GM23338 (cell line): ENCODE results near the gene THADA. TPM values are rescaled to one million over a fixed set of nuclear protein-coding genes. Genes with fewer than 3 reads are reported as not detected.

Source experiments
- ATAC-seq: fragments of 200-7000 bp; cut with Tn5 transposase; 3 replicates; pipeline ENCODE4 v1.9.1; 2020
- DNase-seq: peaks from one replicate; pipeline ENCODE4 v3.0.0-alpha.2; 2015; ENCODE audit warnings: low spot score
- H2AFZ ChIP-seq: fragments of 200-600 bp; sonication (generic); 2 replicates; pipeline ENCODE4 v1.8.0; 2016; ENCODE audit warnings: antibody characterized with exemption, mild to moderate bottlenecking, moderate library complexity
- H3F3A ChIP-seq: fragments of 200-600 bp; sonication (generic); replicated peaks from 2 replicates; pipeline ENCODE4 v1.8.0; 2017; ENCODE audit warnings: antibody characterized with exemption, mixed run types, low read depth
- H3K27ac ChIP-seq: fragments of 200-600 bp; sonication (generic); 2 replicates; pipeline ENCODE4 v1.6.1; 2016; ENCODE audit warnings: low read depth
- H3K27me3 ChIP-seq: fragments of 200-600 bp; sonication (generic); 2 replicates; pipeline ENCODE4 v1.8.0; 2016; ENCODE audit warnings: mild to moderate bottlenecking, mixed run types, moderate library complexity; ENCODE audit not compliant: insufficient read depth
- H3K36me3 ChIP-seq: fragments of 200-600 bp; sonication (generic); 2 replicates; pipeline ENCODE4 v1.8.0; 2016; ENCODE audit warnings: mild to moderate bottlenecking; ENCODE audit not compliant: insufficient read depth
- H3K4me1 ChIP-seq: fragments of 200-600 bp; sonication (generic); 2 replicates; pipeline ENCODE4 v1.8.0; 2016; ENCODE audit warnings: mild to moderate bottlenecking, moderate library complexity; ENCODE audit not compliant: insufficient read depth
- H3K4me2 ChIP-seq: fragments of 200-600 bp; sonication (generic); 2 replicates; pipeline ENCODE4 v1.7.1; 2017; ENCODE audit warnings: mixed run types
- H3K4me3 ChIP-seq: fragments of 200-600 bp; sonication (generic); 2 replicates; pipeline ENCODE4 v1.6.1; 2016; ENCODE audit warnings: mixed run types
- H3K79me2 ChIP-seq: fragments of 200-600 bp; sonication (generic); replicated peaks from 2 replicates; pipeline ENCODE4 v1.8.0; 2017; ENCODE audit warnings: mild to moderate bottlenecking; ENCODE audit not compliant: insufficient read depth
- H3K9me2 ChIP-seq: fragments of 200-600 bp; sonication (generic); 2 replicates; pipeline ENCODE4 v1.8.0; 2017; ENCODE audit not compliant: insufficient read depth
- H4K20me1 ChIP-seq: fragments of 200-600 bp; sonication (generic); replicated peaks from 2 replicates; pipeline ENCODE4 v1.8.0; 2017; ENCODE audit warnings: mild to moderate bottlenecking; ENCODE audit not compliant: insufficient read depth
- H3K27ac Mint-ChIP-seq: 2 replicates; pipeline ENCODE4 v1.8.0; 2020; ENCODE audit warnings: inconsistent platforms, mild to moderate bottlenecking, moderate library complexity, mixed read lengths
- H3K27me3 Mint-ChIP-seq: 3 replicates; pipeline ENCODE4 v1.8.0; 2022; ENCODE audit warnings: low read depth, mild to moderate bottlenecking, moderate library complexity, mixed read lengths, inconsistent platforms; ENCODE audit not compliant: insufficient read depth, poor library complexity
- H3K36me3 Mint-ChIP-seq: 3 replicates; pipeline ENCODE4 v1.8.0; 2021; ENCODE audit warnings: low read depth, mild to moderate bottlenecking, inconsistent platforms, moderate library complexity, mixed read lengths
- H3K4me1 Mint-ChIP-seq: 3 replicates; pipeline ENCODE4 v1.8.0; 2020; ENCODE audit warnings: mild to moderate bottlenecking, inconsistent platforms, mixed read lengths
- H3K4me3 Mint-ChIP-seq: 3 replicates; pipeline ENCODE4 v1.8.0; 2021; ENCODE audit warnings: moderate library complexity, mild to moderate bottlenecking, inconsistent platforms, mixed read lengths
- H3K9me3 Mint-ChIP-seq: 3 replicates; pipeline ENCODE4 v1.8.0; 2020; ENCODE audit warnings: moderate library complexity, mild to moderate bottlenecking, inconsistent platforms, mixed read lengths
- CREB1 ChIP-seq: fragments of 250-450 bp; sonication (Bioruptor Pico); IDR thresholded peaks from 2 replicates; pipeline ENCODE4 v1.5.0; 2020; ENCODE audit warnings: low read depth, mild to moderate bottlenecking, moderate library complexity
- CTCF ChIP-seq, 2 experiments: fragments of 200-600 bp in 1 of 2; sonication (generic) in 1 of 2; conservative IDR thresholded peaks; 2 replicates each; pipeline versions ENCODE4 v1.5.1 to v1.6.1; 2016 to 2017; ENCODE audit warnings: antibody characterized with exemption in 2 of 2, low read depth in 2 of 2, mild to moderate bottlenecking in 2 of 2, moderate library complexity in 1 of 2
- ETS1 ChIP-seq: IDR thresholded peaks from 2 replicates; pipeline ENCODE4 v1.6.1; 2016; ENCODE audit warnings: antibody characterized with exemption
- EZH2 ChIP-seq: fragments of 200-600 bp; sonication (generic); IDR thresholded peaks from one replicate; pipeline ENCODE4 v1.8.0; 2017; ENCODE audit warnings: antibody characterized with exemption, mild to moderate bottlenecking, low read depth; ENCODE audit not compliant: unreplicated experiment
- EZH2phosphoT487 ChIP-seq: fragments of 200-600 bp; sonication (generic); IDR thresholded peaks from one replicate; pipeline ENCODE4 v1.8.1; 2018; ENCODE audit warnings: antibody characterized with exemption; ENCODE audit not compliant: unreplicated experiment
- JUNB ChIP-seq: IDR thresholded peaks from one replicate; pipeline ENCODE4 v1.6.1; 2016; ENCODE audit warnings: antibody characterized with exemption; ENCODE audit not compliant: unreplicated experiment
- NANOG ChIP-seq: IDR thresholded peaks from 2 replicates; pipeline ENCODE4 v1.6.1; 2016; ENCODE audit warnings: antibody characterized with exemption, borderline replicate concordance
- POLR2AphosphoS5 ChIP-seq: IDR thresholded peaks from 2 replicates; pipeline ENCODE4 v1.6.1; 2016; ENCODE audit warnings: antibody characterized with exemption, low read depth
- STAT1 ChIP-seq: IDR thresholded peaks from one replicate; pipeline ENCODE4 v1.6.1; 2016; ENCODE audit warnings: antibody characterized with exemption; ENCODE audit not compliant: unreplicated experiment
- ZNF114 ChIP-seq: fragments of 250-450 bp; sonication (Bioruptor Pico); IDR thresholded peaks from 2 replicates; pipeline ENCODE4 v1.5.0; 2020; ENCODE audit warnings: mild to moderate bottlenecking, moderate library complexity
- ZNF331 ChIP-seq: fragments of 250-450 bp; sonication (Bioruptor Pico); IDR thresholded peaks from 2 replicates; pipeline ENCODE4 v1.5.0; 2020; ENCODE audit warnings: low read depth, mild to moderate bottlenecking, moderate library complexity
- polyA plus RNA-seq: library from polyadenylated mRNA; unstranded; fragments of >200 nt; fragmentation: Nextera tagmentation; extraction: Ambion mirVana; gene quantifications from 2 replicates; pipeline ENCODE4 v1.2.1, GENCODE V29; 2016
- total RNA-seq: library from RNA; depleted of rRNA; stranded (reverse); fragments of >200 nt; shearing (Covaris generic); gene quantifications from 2 replicates; pipeline ENCODE4 v1.2.3, GENCODE V29; 2014
- TF ChIP-seq, protein P1 (sequence below): IDR thresholded peaks from one replicate; pipeline ENCODE4 v1.6.1; 2018; ENCODE audit warnings: antibody characterized with exemption; ENCODE audit not compliant: unreplicated experiment

Gene THADA
- total and polyA plus RNA-seq, 2 experiments from 2014 or later: 17.0 to 30.7 TPM

- TF ChIP-seq CTCF (conservative IDR thresholded peaks at IDR 0.05; ENCODE audit: low read depth in 2 of 2): no peak
- no peak for TF ChIP-seq EZH2
Measured at GRCh38 chr2:43419876-43420275, 176.0 kb downstream of the THADA start (continued).

DNA sequence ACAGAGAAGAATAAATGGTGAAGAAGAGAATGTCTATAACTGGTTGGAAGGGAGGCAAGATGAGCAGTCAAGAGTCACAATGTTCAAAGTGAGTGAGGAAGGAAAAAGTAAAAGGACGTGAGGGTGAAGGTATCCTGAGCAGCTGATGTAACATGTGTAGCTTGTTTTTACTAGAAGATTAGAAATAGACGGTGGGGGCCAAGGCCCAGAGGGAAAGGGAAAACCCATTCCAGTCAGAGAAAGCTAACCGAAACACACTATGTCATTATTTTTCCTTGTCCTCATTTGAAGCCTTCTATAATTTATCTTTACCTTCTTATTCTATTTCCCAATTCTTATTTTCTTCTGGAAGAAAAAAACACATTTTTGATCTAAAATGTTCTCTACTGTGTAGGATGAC is 176.6 kb downstream of the THADA start:
- no peaks in the 10 kb centered on the region for H3K9me2 ChIP-seq
- TF ChIP-seq ZNF331 (CRISPR knock-in tag) (no peak), POLR2AphosphoS5 (no peak), EZH2 (no peak), NANOG (no peak), JUNB (no peak), ETS1 (no peak), STAT1 (no peak), EZH2phosphoT487 (no peak), ZNF114 (CRISPR knock-in tag) (no peak), CREB1 (CRISPR knock-in tag) (no peak), CTCF (conservative IDR thresholded peaks at IDR 0.05; ENCODE audit: low read depth in 2 of 2) (no peak)
- TF ChIP-seq, protein P1, sequence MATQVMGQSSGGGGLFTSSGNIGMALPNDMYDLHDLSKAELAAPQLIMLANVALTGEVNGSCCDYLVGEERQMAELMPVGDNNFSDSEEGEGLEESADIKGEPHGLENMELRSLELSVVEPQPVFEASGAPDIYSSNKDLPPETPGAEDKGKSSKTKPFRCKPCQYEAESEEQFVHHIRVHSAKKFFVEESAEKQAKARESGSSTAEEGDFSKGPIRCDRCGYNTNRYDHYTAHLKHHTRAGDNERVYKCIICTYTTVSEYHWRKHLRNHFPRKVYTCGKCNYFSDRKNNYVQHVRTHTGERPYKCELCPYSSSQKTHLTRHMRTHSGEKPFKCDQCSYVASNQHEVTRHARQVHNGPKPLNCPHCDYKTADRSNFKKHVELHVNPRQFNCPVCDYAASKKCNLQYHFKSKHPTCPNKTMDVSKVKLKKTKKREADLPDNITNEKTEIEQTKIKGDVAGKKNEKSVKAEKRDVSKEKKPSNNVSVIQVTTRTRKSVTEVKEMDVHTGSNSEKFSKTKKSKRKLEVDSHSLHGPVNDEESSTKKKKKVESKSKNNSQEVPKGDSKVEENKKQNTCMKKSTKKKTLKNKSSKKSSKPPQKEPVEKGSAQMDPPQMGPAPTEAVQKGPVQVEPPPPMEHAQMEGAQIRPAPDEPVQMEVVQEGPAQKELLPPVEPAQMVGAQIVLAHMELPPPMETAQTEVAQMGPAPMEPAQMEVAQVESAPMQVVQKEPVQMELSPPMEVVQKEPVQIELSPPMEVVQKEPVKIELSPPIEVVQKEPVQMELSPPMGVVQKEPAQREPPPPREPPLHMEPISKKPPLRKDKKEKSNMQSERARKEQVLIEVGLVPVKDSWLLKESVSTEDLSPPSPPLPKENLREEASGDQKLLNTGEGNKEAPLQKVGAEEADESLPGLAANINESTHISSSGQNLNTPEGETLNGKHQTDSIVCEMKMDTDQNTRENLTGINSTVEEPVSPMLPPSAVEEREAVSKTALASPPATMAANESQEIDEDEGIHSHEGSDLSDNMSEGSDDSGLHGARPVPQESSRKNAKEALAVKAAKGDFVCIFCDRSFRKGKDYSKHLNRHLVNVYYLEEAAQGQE: no peak

More for the DNA sequence above, 176.6 kb downstream of the THADA start:
- H3K4me3 Mint-ChIP-seq: no peak overlapping the region
- peaks cover 2% of the 10 kb centered on the region for H3K27me3 Mint-ChIP-seq
- Histone ChIP-seq H3K36me3 (no peaks in the 10 kb centered on the region), H3K27ac (no peak overlapping the region), H3K4me1 (peaks cover 14% of the 10 kb centered on the region; the same call in 1 of the 2 replicates), H3K4me3 (no peak overlapping the region), H2AFZ (no peak overlapping the region), H3K27me3 (no peaks in the 10 kb centered on the region), H3K79me2 (no peaks in the 10 kb centered on the region), H3F3A (no peaks in the 10 kb centered on the region), H4K20me1 (0 out of 2 replicates have a peak, but pooled peaks cover 3% of the 10 kb centered on the region), H3K4me2 (no peak overlapping the region)
- no peaks in the 10 kb centered on the region for H3K9me3 Mint-ChIP-seq
- H3K27ac Mint-ChIP-seq: no peak overlapping the region
- DNase-seq (no peak), ATAC-seq (no peak)
- H3K36me3 Mint-ChIP-seq: no peaks in the 10 kb centered on the region
- peaks cover 9% of the 10 kb centered on the region for H3K4me1 Mint-ChIP-seq
